Upper lobe of left lung (tissue), 6 donors: ENCODE measurements around the gene C5orf58. TPM values are rescaled to one million over a fixed set of nuclear protein-coding genes. Genes with fewer than 3 reads are reported as not detected.

Experiments used
- ATAC-seq, 2 donors: fragments of 200-7000 bp; cut with Tn5 transposase; one replicate each; pipeline ENCODE4 v1.9.1; 2022; ENCODE audit warnings: mild to moderate bottlenecking in 2 of 2, moderate library complexity in 2 of 2; ENCODE audit not compliant: low FRiP score in 2 of 2
- DNase-seq, 2 donors: peaks; one replicate each; pipeline ENCODE4 v3.0.0-alpha.2; 2019 to 2020
- H3K27ac ChIP-seq, 4 donors: fragments of 200-600 bp; sonication (generic); one replicate each; pipeline ENCODE4 v1.5.1; 2016 to 2019
- H3K27me3 ChIP-seq, 4 donors: fragments of 200-600 bp; sonication (generic); one replicate each; pipeline ENCODE4 v1.5.1; 2017 to 2019
- H3K36me3 ChIP-seq, 4 donors: fragments of 200-600 bp; sonication (generic); one replicate each; pipeline ENCODE4 v1.5.1; 2016 to 2019
- H3K4me1 ChIP-seq, 4 donors: fragments of 200-600 bp; sonication (generic); one replicate each; pipeline ENCODE4 v1.5.1; 2018 to 2019
- H3K4me3 ChIP-seq, 4 donors: fragments of 200-600 bp; sonication (generic); one replicate each; pipeline ENCODE4 v1.5.1; 2017 to 2019; ENCODE audit warnings: mild to moderate bottlenecking in 2 of 4, moderate library complexity in 1 of 4
- H3K9me3 ChIP-seq, 4 donors: fragments of 200-600 bp; sonication (generic); one replicate each; pipeline ENCODE4 v1.5.1; 2018 to 2019
- EP300 ChIP-seq, 4 donors: sonication (generic); formaldehyde crosslinking; IDR thresholded peaks; one replicate each; pipeline ENCODE4 v1.5.1; 2017; ENCODE audit warnings: antibody characterized with exemption in 4 of 4, control low read depth in 2 of 4
- POLR2A ChIP-seq, 4 donors: fragments of 450-650 bp; IDR thresholded peaks; one replicate each; pipeline ENCODE4 v1.5.1; 2016 to 2017; ENCODE audit warnings: antibody characterized with exemption in 4 of 4, mild to moderate bottlenecking in 2 of 4
- POLR2AphosphoS5 ChIP-seq, 2 donors: sonication (generic); formaldehyde crosslinking; IDR thresholded peaks; one replicate each; pipeline ENCODE4 v1.5.1; 2017; ENCODE audit warnings: antibody characterized with exemption in 2 of 2
- WGBS, 2 donors: methylation state at CpG; one replicate each; pipeline ENCODE4 v1.1.5; 2017 to 2018; 5-methylcytosine and 5-hydroxymethylcytosine counted together
- total RNA-seq, 6 donors: library from RNA; depleted of rRNA in 4 of 6; stranded (reverse); fragments of >200 nt in 4 of 6; gene quantifications; one replicate each; pipeline versions ENCODE4 v1.1.0 to v1.2.1, GENCODE V29; 2016 to 2021
- TF ChIP-seq, protein P1 (sequence below), 6 experiments: fragments of 450-650 bp in 4 of 6; fragments of 200-600 bp in 2 of 6; sonication (generic) in 2 of 6; IDR thresholded peaks; one replicate each; pipeline ENCODE4 v1.5.1; 2016 to 2019; ENCODE audit warnings: antibody characterized with exemption in 6 of 6
- donor health status: DM: no; HTN: no; CAD: no; lungs with moderate emphysema.
- donor health status: DM: no; HTN: yes; CAD: no; lungs with severe emphysema.

The C5orf58 gene
- total RNA-seq, 6 donors from 2014 or later: not detected

DNA sequence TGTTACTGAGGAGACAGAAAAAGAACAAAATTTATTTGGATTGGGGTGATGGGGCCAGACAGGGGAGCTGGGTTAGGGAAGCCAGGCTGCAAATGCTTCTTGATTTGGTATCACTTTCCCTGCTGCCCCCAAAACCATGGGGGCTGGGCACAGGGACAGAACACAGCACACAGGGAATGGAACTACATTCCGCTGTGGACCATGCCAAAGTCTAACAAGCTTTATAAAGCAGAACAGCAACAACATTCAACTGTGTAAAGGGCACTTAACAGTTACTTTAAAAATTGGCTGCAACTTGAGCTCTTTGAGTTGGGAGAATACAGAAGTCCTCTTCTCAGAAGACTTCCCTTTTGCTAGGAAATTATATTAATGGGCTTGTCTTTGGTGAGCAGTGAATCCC, 23.8 kb downstream of the C5orf58 start:
- H3K4me1 ChIP-seq: no peaks in the 10 kb centered on the region
- H3K9me3 ChIP-seq: no peaks in the 10 kb centered on the region
- H3K36me3 ChIP-seq: peaks cover 28 to 100% (median 48%) of the 10 kb centered on the region in 4 donors
- H3K27ac ChIP-seq: no peak overlapping the region
- no peak for TF ChIP-seq POLR2A (IDR thresholded peaks at IDR 0.05)
- TF ChIP-seq POLR2AphosphoS5 (IDR thresholded peaks at IDR 0.05): no peak
- TF ChIP-seq, protein P1, sequence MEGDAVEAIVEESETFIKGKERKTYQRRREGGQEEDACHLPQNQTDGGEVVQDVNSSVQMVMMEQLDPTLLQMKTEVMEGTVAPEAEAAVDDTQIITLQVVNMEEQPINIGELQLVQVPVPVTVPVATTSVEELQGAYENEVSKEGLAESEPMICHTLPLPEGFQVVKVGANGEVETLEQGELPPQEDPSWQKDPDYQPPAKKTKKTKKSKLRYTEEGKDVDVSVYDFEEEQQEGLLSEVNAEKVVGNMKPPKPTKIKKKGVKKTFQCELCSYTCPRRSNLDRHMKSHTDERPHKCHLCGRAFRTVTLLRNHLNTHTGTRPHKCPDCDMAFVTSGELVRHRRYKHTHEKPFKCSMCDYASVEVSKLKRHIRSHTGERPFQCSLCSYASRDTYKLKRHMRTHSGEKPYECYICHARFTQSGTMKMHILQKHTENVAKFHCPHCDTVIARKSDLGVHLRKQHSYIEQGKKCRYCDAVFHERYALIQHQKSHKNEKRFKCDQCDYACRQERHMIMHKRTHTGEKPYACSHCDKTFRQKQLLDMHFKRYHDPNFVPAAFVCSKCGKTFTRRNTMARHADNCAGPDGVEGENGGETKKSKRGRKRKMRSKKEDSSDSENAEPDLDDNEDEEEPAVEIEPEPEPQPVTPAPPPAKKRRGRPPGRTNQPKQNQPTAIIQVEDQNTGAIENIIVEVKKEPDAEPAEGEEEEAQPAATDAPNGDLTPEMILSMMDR (IDR thresholded peaks at IDR 0.05): no peak
- no peak for TF ChIP-seq EP300 (IDR thresholded peaks at IDR 0.05)
- 90 to 100% methylated on average over 1 of the region's 1 CpG for WGBS, 2 donors
- no peak for ATAC-seq
- H3K4me3 ChIP-seq: no peak overlapping the region
- no peak for DNase-seq
- H3K27me3 ChIP-seq: no peaks in the 10 kb centered on the region

DNA sequence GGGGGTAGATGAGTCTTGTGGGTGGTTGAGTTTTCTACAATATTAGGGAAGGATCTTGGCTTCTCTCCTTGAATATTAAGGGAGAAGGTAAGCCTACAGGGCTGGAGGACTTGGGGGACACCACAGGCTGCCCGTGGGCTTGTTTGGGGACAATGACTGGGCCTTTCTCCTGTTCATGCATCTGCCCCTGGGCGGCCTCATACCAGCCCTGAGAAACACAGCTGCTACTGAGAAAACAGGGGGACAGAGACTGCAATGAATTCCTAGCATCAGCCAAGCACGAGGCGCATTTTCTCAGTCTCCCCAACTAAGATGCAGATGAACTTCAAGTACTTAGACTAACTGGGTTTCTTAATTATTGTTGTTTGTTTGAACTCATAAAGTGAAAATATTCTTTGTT, 24.6 kb downstream of the C5orf58 start:
- H3K9me3 ChIP-seq: no peaks in the 10 kb centered on the region
- H3K27me3 ChIP-seq: no peaks in the 10 kb centered on the region
- ATAC-seq: no peak
- no peak for TF ChIP-seq POLR2A (IDR thresholded peaks at IDR 0.05)
- TF ChIP-seq, protein P1 (IDR thresholded peaks at IDR 0.05): no peak
- no peak for TF ChIP-seq EP300 (IDR thresholded peaks at IDR 0.05)
- no peak for TF ChIP-seq POLR2AphosphoS5 (IDR thresholded peaks at IDR 0.05)
- 95 to 96% methylated on average over 4 of the region's 4 CpGs for WGBS, 2 donors
- DNase-seq: no peak
- H3K4me1 ChIP-seq: no peaks in the 10 kb centered on the region
- H3K27ac ChIP-seq: no peak overlapping the region
- H3K36me3 ChIP-seq: peaks cover 22 to 100% (median 51%) of the 10 kb centered on the region in 4 donors
- H3K4me3 ChIP-seq: no peak overlapping the region

DNA sequence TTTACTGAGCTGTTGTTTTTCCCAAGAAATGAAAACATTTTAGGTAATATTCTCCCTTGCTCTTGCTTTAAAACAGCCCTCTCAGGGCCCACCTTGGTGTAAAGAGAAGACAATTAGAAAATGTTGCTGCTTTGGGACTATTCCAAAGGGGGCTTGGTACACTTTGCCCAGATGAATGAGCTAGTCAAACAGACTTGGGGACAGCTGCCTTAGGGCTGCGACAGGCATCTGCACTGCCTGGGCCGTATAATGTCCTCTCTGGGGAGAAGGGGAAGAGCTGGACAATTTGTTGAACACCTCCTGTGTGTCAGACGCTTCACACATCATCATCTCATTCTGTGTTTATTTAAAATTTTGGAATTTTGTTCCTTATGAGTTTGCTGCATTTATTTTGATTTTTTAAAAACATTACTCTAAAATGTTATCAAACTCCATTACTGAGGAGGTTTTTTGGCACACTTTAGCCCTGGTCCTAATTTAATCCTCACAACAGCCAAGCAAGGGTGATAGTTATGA, 28.8 kb downstream of the C5orf58 start:
- no peak for ATAC-seq
- no peak for DNase-seq
- 79 to 97% methylated on average over 3 of the region's 3 CpGs for WGBS, 2 donors
- Histone ChIP-seq H3K9me3 (no peaks in the 10 kb centered on the region), H3K27ac (no peak overlapping the region), H3K4me1 (peaks cover 0 to 8% (median 2%) of the 10 kb centered on the region in 4 donors), H3K27me3 (no peaks in the 10 kb centered on the region), H3K4me3 (no peak overlapping the region), H3K36me3 (peaks cover 15 to 99% (median 61%) of the 10 kb centered on the region in 4 donors)
- TF ChIP-seq, protein P1 (IDR thresholded peaks at IDR 0.05): no peak

DNA sequence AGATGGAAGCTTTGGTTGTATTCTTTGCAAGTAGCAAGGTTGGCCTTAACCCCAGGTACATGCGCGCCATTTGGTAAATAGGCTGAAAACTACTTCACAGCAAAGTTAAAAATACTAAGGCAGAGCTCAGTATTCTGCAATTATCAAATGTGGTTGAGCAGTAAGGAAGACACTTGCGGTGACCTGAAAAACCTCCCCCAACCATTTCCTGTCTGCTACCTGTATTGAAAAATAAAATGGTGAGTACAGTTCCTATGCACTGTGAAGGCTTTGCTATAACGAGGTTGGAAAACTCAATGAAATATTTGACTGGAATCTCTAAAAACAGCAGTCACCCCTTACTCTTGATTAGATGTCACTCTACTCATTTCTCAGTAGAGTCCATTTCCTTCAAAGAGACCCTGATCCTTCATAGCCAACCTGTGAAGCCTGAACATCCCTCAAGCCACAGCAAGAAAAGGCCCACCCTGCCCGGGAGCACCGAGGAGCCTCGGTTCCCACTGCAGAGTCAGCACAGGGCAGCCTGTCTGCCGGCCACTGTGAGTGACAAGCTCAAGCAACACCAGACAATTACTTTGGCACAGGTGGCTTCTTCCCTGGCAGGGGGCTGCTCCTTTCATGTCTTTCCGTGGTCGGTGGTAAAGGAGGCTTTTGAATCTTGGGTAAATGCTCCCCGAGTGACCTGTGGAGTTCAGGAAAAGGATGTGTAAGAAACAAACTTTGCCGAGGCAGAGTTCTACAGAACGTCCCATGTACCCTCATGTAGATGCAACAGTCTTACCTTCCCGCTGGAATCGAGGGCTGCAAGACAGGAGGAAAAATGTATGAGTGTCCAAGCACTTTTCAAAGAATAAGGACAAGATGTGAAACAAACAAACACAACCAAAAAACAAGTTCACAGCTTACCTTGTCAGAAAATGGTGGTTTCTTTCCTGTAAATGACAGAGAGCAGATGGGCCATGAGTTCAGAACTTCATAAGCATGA, 29.6 kb downstream of the C5orf58 start:
- Histone ChIP-seq H3K27ac (no peak overlapping the region), H3K4me1 (peaks cover 1 to 16% (median 8%) of the 10 kb centered on the region in 4 donors), H3K4me3 (no peak overlapping the region), H3K36me3 (peaks cover 7 to 95% (median 54%) of the 10 kb centered on the region in 4 donors), H3K27me3 (no peaks in the 10 kb centered on the region), H3K9me3 (no peaks in the 10 kb centered on the region)
- ATAC-seq: no peak
- 81 to 88% methylated on average over 15 of the region's 15 CpGs for WGBS, 2 donors
- TF ChIP-seq, protein P1 (IDR thresholded peaks at IDR 0.05): no peak
- TF ChIP-seq EP300 (IDR thresholded peaks at IDR 0.05) (no peak), POLR2AphosphoS5 (IDR thresholded peaks at IDR 0.05) (no peak), POLR2A (IDR thresholded peaks at IDR 0.05) (no peak)
- DNase-seq: peak in 1 of 2 donors; percentile 26
